DND-41 (cell line): ENCODE measurements around the gene SCAANT1.

Experiments
- CTCF ChIP-seq: IDR thresholded peaks from 2 replicates; pipeline ENCODE4 v1.5.1; 2012; ENCODE audit warnings: borderline replicate concordance, low read length, moderate library complexity, mild to moderate bottlenecking; ENCODE audit not compliant: poor library complexity, severe bottlenecking; ENCODE audit errors: extremely low read depth
- EZH2 ChIP-seq: IDR thresholded peaks from 3 replicates; pipeline ENCODE4 v1.6.1; 2012; ENCODE audit warnings: borderline replicate concordance, low read depth, mild to moderate bottlenecking, moderate library complexity, low read length, inconsistent platforms; ENCODE audit not compliant: severe bottlenecking

- TF ChIP-seq CTCF (no peak), EZH2 (no peak)
Measured at GRCh38 chr3:63864008-63864964, 47.9 kb downstream of the SCAANT1 start.
